Activated T-cell treated with anti-CD3 and anti-CD28 coated beads, Interleukin-2, amount 50 U/mL, for 48 hours (primary cell): ENCODE results near the gene EPB41L1.

Experiments used
- DNase-seq, 2 experiments: peaks; one replicate each; pipeline ENCODE4 v3.0.0-alpha.2; 2020

EPB41L1 gene

DNA sequence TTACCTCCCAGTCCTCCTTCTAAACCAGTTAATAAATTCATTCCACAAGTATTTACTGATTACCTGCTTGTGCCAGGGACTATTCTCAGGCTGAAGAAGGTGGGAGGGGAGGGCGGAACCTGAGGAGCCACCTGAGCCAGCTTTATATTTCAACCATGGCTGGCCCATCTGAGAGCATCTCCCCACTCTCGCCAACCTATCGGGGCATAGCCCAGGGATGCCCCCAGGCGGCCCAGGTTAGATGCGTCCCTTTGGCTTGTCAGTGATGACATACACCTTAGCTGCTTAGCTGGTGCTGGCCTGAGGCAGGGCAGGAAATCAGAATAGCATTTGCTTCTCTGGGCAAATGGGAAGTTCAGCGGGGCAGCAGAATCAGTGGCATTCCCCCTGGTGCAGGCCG is 76.8 kb downstream of the EPB41L1 start:
- no peak for DNase-seq

DNA sequence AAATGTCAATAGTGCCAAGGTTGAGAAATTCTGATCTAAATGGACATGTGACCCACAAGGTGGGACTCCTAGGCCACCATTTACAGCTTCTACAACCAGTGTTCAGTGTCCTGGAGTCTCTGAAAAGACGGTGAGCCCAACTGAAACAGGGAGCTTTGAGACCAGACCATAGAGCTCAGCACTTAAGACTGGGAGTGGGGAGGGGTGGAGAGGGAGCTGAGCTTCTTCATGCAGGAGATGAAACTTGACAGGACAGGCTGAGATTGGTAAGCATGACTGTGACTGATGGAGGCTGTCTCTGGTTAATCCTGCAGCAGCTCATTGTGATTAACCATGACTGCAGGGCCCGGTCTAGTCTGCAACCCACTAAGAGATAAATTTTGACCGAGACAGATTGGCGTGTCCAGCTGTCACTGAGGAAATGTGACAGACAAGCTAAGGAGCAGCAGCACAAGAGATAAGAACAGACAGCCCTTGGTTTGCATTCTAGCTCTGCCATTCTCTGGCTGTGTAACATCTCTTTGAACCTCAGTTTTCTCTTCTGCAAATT is 80.3 kb downstream of the EPB41L1 start:
- no peak for DNase-seq

DNA sequence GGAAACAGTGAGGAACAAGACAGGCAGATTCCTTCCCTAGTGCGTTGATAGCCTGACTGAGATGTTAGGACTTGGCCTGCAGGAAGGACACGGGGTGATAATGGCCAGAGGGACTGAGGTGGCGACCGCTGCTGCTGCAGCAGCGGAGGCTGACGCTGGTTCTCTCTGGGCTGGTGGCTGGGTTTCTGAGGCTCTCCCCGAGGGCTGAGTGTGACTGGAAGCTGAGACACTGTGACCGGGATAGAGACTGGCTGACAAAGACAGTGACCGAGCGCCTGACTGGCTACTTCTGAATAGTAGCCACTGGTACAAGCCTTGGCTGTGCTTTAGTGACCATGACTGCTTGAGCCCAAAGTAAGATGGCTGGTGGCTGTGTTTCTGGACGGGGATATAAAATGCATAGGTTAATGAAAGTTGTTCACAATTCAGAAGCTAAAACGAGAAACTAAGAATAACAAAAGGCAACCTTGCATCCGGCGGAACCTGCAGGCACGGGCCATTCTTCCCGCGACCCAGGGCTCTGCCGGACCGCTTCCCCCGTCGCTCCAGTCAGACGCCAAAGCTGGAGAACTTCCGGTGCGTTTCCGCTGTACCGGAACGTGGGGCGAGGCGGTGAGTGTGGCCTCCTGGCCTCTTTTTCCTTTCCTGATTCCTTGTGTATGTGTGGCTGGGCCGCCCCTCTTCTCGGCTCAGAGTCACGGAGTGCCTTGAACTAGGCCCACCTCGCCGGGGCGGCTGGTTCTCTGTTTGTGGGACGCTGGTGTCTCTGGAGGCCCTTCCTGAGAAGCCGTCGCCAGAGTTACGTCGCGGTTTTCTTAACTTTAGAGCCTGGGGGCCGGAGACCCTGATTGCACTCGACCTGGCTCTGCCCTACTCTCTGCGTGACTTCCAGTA is 81.6 kb downstream of the EPB41L1 start, which contains the start of gene AAR2:
Gene AAR2, plus strand, starts transcription at position 587 of the 894 bp plus-strand sequence. CDS start 3,391 bp downstream, outside the sequence.
- DNase-seq, result peak; percentile 88 to 90

DNA sequence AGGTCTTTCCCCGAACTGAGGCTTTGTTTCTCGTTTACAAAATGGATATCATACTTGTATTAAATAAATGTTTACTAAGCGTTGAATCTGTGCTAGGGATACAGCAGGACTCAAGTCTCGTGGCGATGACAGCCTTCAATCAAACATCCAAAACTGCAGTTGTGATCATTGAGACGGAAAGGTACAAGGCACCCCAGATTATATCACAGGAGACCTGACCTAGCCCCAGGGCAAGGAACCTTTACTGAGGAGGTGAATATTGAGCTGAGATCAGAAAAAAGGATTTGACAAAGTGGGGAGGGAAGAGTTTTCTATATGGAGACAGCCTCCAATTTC is 82.2 kb downstream of the EPB41L1 start:
- no peak for DNase-seq

DNA sequence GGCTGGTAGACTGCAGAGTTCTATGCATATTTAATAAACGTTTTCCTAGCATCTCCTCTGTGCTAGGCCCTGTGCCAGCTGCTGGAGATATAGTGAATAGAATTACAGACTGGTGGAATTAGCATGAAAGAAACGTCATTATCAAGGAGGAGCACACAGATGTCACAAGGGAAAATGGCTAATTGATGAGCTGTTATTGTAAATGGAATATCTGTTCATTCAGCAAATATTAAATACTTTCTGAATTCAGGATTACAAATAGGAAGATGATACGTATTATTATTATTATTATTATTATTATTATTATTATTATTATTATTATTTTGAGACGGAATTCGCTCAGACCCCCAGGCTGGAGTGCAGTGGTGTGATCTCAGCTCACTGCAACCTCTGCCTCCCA is 82.9 kb downstream of the EPB41L1 start:
- DNase-seq, result no peak

DNA sequence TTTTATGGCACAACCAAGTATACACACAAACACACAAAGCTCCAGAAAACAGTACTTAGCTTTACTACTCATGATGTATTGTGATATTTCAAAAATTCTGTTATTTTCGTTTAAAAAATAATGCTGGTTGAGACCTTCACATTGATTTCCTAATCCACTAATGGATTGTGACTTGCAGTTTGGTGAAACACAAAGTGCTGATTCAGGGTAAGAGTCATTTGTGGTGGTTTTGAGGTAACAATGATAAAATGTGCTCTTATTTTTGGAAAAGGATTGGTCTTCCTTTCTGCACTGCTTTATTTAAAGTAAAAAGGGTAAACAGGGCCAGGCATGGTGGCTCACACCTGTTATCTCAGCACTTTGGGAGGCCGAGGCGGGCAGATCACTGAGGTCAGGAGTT is 83.6 kb downstream of the EPB41L1 start:
- no peak for DNase-seq

DNA sequence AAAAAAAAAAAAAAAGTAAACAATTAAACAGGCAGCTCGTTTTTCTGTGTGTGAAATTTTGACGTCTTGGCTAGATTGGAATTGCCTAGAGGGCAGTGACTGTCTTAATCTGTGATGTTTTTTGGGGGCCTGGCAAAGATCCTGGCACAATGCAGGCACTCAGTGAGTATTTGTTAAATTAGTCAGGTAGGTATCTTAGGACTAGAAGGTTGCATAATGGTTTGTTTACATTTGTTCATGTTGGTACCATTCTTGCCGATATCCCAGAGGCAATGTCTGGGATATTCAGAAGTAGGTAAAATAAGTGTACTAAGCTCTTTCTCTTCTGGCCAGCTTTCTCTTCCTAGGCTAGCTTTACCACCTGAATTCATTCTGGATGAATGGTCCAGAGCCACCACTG is 84.2 kb downstream of the EPB41L1 start:
- no peak for DNase-seq

DNA sequence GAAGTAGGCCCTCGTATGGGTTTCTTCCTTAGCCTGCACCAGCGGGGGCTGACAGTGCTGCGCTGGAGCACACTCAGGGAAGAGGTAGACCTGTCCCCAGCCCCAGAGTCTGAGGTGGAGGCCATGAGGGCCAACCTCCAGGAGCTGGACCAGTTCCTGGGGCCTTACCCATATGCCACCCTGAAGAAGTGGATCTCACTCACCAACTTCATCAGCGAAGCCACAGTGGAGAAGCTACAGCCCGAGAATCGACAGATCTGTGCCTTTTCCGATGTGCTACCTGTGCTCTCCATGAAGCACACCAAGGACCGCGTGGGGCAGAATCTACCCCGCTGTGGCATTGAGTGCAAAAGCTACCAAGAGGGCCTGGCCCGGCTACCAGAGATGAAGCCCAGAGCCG is 85.5 kb downstream of the EPB41L1 start:
- no peak for DNase-seq

DNA sequence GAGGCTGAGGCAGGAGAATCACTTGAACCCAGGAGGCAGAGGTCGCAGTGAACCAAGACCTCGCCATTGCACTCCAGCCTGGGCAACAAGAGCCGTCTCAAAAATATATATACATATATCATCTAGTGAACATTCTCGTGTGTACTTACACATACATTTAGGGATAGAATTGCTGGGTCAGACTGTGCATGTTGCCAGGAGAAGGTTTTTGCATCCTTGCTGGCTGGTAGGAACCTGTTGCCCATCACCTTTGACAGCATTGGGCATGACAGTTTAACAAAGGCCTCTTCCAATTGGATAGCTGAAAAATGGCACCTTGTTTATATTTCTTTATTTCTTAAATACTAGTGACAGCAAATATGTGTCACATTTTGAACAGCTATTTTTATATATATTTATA is 87.1 kb downstream of the EPB41L1 start:
- no peak for DNase-seq

DNA sequence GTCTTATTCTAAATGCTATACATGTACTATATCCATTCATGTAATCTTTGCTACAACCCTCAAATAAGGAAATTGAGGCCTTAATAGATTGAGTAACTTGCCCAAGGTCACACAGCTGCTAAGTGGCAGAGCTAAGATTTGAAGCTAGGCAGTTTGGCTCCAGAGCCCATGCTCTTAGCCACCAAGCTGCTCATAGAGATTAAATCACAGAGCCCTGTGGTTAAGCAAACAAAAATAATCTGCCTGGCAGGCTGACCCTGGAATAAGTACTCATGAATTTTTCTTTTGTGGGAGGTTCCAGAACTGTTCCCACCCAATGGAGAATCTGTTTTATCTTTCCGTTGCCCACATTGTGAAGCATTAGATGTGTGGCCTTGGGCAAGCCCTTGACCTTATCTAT is 89.2 kb downstream of the EPB41L1 start:
- DNase-seq, result no peak

DNA sequence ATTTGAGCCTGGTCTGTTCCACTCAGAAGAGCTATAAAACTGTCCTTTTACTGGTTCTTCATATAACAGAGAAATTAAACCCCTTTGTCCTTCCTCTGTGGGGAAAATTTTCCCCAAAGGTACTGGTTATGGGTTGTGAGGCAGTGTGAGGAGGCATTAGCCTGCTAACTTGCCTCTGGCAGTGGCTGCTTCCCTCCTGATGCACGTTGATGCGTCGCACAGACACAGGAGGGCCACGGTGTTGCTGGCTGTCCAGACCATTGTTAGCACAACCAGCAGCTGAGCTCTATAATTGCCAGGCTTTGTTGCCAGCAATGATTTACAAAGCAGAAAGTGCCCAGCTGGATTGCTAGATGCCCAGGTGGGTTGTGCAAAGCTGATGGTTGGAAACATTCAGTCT is 91.9 kb downstream of the EPB41L1 start:
- no peak for DNase-seq

DNA sequence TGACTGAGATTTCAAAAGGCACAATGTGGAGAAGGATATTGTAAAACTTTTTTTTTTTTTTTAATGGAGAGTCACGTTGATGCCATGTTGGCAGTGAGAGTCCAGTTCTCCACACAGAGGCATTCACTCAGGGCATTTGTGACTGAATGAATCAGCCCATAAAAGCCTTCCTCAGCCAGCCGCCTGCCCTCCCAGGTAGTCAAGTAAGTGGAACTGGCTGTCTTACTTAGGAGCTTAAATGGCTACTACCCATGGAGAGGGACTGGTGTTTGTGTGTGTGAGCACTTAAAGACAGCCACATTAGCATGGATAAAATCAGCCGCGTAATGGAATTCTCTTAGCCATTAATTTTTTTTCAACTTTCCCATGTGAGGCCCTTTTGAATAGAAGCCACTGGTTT is 94.3 kb downstream of the EPB41L1 start:
- no peak for DNase-seq

DNA sequence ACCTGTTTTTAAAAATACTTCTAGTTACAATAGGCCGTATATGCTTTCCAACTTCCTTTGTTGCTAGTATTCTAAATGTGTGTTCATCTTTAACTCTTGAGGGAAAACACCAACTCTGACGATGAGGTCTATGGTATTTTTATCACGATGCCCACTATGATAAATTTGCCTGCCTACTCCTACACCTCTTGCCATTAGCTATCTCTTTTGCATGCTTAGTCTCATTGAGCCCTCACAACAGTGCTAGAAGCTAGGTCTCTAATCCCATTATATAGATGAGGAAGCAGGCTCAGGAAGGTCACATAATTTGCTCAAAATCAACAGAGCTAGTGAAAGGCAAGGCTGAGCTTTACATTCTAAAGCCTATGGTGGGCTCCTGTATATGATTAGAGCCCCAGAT is 94.9 kb downstream of the EPB41L1 start:
- no peak for DNase-seq

DNA sequence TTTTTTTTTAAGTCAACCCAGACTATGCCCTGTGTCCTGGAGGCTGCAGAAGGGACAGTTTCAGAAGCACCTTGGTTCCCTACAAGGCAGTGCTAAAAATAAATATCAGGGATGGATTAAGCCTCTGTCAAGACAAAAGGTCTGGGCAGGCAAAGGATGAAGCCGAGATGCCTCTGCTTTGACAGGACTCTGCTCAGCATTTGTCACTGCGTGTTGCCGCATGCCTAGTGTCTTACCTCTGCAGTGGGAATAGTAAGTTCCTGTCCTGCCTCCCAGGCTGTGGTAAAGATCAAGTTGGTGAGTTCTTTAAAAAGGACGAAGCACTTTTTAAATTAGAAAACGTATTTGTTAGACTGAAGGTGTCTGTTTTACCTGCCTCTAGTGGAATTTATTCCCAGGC is 96.9 kb downstream of the EPB41L1 start:
- no peak for DNase-seq

DNA sequence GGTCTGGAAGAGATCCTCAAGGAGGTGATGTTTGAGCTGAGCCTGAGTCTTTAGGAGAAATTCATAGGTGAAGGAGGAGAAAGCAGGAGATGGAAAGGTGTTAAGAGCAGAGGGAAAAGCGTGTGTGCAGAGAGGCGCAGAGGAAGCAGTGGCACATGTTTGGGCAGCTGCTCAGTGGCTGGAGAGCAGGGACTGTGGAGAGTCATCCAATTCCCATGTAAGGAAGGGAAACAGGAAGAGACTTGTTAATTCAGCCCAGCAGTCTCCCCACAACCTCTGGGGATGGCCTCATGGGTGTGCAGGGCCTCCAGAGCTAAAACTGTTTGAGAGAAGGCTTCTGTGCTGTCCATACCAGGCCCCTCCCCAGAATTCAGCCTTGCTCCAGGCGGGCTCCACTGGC is 98.0 kb downstream of the EPB41L1 start:
- DNase-seq, result no peak

DNA sequence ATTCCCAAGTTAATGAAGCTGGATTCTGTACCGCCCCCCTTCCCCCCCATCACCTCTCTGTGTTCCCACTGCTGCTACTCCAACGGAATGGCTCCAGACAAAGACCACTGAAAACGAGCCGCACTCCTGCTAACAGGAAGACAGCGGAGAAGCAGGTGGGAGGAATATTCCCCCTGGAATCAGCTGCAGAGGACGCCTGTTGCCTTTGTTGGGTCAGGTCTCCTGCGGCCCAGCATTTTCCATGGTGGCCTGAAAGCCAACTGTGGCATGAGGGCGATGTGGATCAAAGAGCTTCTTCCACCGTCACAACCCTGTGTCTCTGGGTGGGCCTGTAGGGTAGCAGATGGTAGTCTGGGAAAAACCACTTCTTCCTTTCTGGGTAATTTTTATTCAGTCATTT is 98.5 kb downstream of the EPB41L1 start:
- DNase-seq, result no peak

DNA sequence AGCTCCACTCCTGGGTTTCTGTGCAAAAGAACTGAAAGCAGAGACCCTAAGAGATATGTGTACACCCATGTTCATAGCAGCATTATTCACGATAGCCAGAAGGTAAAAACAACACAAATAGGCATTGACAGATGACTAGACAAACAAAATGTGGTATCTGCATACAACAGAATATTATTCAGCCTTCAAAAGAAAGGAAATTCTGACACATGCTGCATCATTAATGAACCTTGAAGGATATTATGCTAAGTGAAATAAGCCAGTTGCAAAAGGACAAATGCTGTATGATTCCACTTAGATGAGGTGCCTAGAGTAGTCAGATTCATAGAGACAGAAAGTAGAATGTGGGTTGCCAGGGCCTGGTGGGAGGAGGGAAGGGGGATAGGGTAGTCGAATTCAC is 99.5 kb downstream of the EPB41L1 start:
- no peak for DNase-seq

DNA sequence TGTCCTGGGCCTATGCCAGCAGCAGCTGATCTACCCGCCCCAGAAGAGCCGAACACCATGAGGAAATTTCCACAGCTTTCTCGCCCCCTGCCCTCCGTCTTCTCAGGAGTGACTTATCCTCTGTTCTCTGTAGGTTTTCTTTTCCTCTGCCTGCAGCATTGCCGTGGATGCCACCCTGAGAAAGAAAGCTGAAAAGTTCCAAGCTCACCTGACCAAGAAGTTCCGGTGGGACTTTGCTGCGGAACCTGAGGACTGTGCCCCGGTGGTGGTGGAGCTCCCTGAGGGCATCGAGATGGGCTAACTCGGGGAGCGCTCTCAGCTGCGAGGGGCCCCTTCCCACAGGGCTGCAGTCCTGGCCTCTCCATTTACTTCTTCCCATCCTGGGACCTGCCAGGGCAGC is 100.9 kb downstream of the EPB41L1 start:
- DNase-seq, result no peak

DNA sequence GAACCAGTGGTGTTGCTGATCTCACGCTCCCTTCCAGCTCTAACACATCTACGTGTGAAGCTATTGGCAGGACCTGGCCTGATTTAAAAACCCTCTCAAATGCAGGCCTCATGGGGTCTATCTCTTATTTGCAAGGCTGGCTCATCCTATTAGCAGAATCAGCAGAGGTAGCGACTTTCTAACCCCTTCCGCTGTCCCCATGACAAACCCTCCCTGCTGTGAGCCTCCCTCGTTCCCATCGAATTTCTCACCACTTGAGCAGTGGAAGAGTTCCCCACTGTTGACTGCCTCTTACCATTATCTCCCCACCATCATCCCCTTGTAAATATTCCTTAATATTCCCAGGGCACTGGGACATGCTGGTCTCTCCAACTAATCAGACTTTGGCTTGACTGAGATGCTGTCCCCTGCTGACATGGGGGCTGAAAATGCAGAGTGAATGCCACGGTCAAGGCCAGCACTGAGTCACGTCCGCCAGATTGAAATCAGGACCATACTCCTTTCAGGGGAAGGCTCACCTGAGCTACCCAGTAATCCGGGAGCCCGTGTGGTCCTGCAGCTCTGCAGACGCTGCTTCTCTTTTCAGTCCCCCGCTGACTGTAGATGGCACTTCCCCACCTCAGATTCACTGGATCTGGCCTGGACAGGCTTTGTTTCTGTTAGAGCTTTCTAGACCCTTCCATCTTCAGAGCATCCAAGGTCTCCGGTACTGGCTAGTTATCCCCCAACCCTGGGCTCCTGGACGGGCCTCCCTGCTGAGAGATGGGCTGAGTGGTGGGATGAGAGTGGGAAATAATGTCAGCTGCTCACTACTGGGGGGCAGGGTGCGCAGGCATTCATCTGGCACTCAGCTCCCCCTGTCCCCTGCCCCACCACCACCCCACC is 104.9 kb downstream of the EPB41L1 start:
- DNase-seq, result no peak

DNA sequence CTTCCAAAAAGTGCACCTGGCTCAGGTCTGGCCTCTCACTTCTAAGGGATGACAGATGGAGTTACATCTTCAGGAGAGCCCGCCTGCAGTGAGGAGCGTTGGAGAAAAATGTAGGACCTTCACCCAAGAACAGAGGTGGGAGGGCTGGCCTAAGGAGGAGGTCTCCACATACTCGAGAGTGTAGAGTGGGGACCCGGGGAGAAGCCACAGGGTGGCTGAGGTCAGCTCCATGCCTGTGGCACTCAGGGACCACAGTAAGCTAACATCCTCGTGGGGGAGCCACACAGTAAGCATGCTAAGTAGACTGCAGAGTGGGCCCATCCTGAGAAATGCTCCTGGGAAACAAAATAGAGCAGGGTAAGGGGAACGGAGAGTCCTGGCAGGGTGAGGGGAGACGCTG is 105.8 kb downstream of the EPB41L1 start:
- DNase-seq, result no peak

DNA sequence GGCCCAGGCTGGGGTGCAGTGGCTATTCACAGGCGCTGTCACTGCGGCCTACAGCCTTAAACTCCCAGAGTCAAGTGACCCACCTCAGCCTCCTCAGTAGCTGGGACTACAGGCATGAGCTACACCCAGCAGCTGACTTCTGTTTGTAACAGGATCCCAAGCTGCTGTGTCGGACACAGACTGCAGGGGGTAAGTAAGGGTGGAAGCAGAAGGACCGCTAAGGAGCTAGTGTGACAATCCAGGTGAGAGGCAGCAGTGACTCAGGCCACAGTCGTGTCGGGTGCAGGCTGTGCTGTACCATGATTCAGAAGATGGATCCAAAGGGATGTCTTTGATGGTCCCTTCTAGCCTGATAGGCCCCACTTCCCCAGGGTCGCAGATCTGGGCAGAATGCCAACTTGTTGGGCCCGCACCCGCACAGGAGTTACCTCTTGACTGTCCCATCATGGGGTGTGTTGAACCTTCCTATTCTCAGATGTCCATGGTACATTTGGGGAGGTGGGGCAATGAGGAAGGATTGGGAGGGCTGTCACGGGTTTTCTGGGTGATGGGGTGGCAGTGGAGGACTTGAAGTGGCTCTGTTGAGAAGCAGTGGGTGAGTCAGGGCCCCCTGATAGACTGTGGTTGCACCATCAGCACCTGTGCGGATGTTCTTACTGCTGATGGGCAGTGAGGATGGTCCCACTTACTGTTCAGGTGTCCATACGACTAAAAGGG is 107.0 kb downstream of the EPB41L1 start:
- no peak for DNase-seq

DNA sequence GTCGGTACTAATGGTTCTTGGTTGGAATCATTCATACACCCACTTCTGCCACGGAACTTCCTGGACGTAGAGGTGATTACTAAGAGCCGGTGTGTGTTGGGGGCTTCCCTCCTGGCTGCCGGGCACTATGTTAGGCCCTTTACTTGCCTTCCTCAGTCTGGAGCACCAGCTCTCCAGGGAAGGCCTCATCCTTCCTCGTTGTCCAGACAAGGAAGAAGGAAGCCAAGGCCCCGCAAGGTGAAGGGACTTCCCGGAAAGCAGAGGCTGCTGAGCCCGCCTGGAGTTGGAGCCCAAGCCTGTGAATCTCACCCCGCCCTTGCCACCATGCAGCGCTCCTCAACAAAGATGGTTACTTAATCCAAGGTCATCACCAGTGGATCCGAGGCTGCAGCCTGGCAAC is 107.9 kb downstream of the EPB41L1 start:
- DNase-seq, result no peak
